ENCODE measurements around the gene APBA1. TPM values are rescaled to one million over a fixed set of nuclear protein-coding genes. Genes with fewer than 3 reads are reported as not detected.

APBA1 gene
- total and polyA plus RNA-seq, 8 donors: 2.4 to 17.9 (median 11.4) TPM

- Histone ChIP-seq H3K36me3 (no peaks in the 10 kb centered on the region), H3K9me3 (no peaks in the 10 kb centered on the region), H3K27me3 (no peaks in the 10 kb centered on the region), H3K4me1 (peaks cover 0 to 7% of the 10 kb centered on the region in 2 donors), H3K4me3 (no peak overlapping the region), H3K27ac (no peak overlapping the region)
- TF ChIP-seq, protein P1, sequence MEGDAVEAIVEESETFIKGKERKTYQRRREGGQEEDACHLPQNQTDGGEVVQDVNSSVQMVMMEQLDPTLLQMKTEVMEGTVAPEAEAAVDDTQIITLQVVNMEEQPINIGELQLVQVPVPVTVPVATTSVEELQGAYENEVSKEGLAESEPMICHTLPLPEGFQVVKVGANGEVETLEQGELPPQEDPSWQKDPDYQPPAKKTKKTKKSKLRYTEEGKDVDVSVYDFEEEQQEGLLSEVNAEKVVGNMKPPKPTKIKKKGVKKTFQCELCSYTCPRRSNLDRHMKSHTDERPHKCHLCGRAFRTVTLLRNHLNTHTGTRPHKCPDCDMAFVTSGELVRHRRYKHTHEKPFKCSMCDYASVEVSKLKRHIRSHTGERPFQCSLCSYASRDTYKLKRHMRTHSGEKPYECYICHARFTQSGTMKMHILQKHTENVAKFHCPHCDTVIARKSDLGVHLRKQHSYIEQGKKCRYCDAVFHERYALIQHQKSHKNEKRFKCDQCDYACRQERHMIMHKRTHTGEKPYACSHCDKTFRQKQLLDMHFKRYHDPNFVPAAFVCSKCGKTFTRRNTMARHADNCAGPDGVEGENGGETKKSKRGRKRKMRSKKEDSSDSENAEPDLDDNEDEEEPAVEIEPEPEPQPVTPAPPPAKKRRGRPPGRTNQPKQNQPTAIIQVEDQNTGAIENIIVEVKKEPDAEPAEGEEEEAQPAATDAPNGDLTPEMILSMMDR (IDR thresholded peaks at IDR 0.05): no peak
- ATAC-seq: no peak
- intact Hi-C loops (cut with DNase I): no loop called here
- DNase-seq: no peak
These were observed 173.7 kb downstream of the APBA1 start for GRCh38 chr9:69498470-69498869.

GRCh38 chr9:69497816-69498215 lies 174.4 kb downstream of the APBA1 start:
- H3K27me3 ChIP-seq: no peaks in the 10 kb centered on the region
- no peaks in the 10 kb centered on the region for H3K36me3 ChIP-seq
- H3K27ac ChIP-seq: no peak overlapping the region
- no peak overlapping the region for H3K4me3 ChIP-seq
- intact Hi-C loops (cut with DNase I): no loop called here
- H3K9me3 ChIP-seq: no peaks in the 10 kb centered on the region
- no peak for ATAC-seq
- DNase-seq: no peak
- TF ChIP-seq, protein P1 (IDR thresholded peaks at IDR 0.05): no peak
- H3K4me1 ChIP-seq: peaks cover 0 to 6% of the 10 kb centered on the region in 2 donors

DNA sequence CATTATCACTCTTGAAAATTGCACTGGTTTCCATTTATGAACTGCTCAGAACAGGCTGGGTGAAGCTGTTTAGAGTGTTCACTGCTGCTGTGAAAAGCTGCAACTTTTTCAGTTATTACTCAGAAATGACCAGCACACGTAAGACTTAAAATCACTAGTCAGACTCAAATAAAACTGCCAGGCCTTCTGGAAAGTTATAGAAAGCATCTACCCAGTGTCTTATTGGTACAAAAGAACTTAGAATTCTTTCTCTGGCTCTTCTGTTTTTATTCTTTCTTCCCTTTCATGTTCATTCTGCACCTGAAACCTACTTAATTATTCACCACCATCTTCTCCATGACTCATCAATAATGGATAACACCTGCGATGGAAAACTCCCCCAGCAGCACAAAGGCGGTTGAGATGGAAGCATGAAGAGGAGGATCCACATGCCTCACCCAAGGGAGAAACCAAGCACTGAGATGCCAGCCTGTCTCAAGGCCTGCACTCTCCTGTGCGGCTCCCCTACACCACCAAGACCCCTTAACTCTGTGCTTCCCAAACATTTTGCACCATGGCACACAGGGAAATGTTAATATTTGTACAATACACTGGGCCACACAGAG lies 175.2 kb downstream of the APBA1 start:
- Histone ChIP-seq H3K4me3 (no peak overlapping the region), H3K36me3 (no peaks in the 10 kb centered on the region), H3K27me3 (no peaks in the 10 kb centered on the region), H3K27ac (no peak overlapping the region), H3K9me3 (no peaks in the 10 kb centered on the region), H3K4me1 (no peaks in the 10 kb centered on the region)
- TF ChIP-seq, protein P1 (IDR thresholded peaks at IDR 0.05): no peak
- DNase-seq (no peak), ATAC-seq (no peak)
- intact Hi-C loops (cut with DNase I): no loop called here

DNA sequence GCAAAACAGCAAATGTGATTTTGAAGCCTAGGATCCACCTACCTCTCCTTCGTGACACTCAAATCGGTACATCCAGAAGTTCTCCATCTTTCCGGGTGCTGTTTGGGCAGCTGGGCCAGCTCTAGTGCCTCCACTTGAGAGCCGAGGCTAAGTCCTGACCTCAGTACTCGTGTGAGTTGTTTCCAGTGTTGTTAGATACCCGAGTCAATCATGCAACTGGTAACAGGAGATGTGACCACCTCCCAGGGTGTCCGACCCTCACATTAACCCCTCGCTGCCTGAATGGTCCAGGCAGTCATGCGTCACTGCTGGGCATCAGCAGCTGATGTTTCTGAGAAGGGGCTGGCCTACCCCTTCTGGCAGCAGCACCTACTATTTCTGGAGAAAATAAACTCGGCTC lies 176.9 kb downstream of the APBA1 start:
- Histone ChIP-seq H3K36me3 (no peaks in the 10 kb centered on the region), H3K4me3 (no peak overlapping the region), H3K27me3 (no peaks in the 10 kb centered on the region), H3K4me1 (no peaks in the 10 kb centered on the region), H3K27ac (no peak overlapping the region), H3K9me3 (no peaks in the 10 kb centered on the region)
- ATAC-seq (no peak), DNase-seq (no peak)
- intact Hi-C loops (cut with DNase I): no loop called here
- TF ChIP-seq, protein P1 (IDR thresholded peaks at IDR 0.05): no peak

DNA sequence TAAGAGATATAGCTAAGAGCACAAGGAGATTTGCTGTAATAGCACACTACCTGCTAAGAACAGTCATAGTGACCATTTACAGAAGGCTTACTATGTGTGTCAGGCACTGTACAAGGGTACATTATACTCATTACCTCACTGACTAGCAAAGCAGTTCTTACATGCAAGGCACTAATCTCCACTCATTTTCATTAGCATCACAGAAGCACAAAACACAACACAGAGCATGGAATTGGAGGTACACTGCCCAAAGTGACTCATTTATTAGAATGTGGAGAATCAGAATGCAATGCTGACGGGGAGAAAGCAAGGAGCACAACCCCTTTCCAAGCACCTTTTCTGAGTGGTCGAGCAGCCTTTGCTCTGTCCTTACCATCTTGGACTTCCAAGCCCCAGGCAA lies 177.4 kb downstream of the APBA1 start:
- DNase-seq (no peak), ATAC-seq (no peak)
- intact Hi-C loops (cut with DNase I): no loop called here
- TF ChIP-seq, protein P1 (IDR thresholded peaks at IDR 0.05): no peak
- Histone ChIP-seq H3K27me3 (no peaks in the 10 kb centered on the region), H3K9me3 (no peaks in the 10 kb centered on the region), H3K4me1 (no peaks in the 10 kb centered on the region), H3K27ac (no peak overlapping the region), H3K4me3 (no peak overlapping the region), H3K36me3 (no peaks in the 10 kb centered on the region)
